ENCODE measurements around the gene GPR146. TPM values are rescaled to one million over a fixed set of nuclear protein-coding genes. Genes with fewer than 3 reads are reported as not detected.

GPR146 gene
- total RNA-seq, 1 donor from 2014 or later = 36.1 TPM

DNA sequence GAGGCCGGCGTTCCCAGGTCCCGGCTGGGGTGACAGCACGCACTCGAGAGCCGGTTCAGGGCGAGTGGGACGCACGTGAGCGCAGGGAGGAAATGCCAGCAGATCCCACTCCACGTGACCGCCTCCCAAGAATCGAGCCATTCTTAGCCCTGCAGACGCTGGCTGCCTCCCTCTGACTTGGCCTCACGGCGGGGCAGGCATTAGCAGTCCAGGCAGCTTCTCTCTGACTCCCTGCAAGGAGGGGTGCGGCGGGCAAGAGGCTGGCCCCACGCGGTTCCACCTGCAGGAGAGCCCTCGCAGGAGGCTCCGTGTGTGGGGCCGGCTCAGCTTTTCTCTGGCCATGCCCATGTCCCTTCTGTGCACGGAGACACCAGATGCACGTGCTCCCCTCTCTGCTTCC, 10.1 kb downstream of the GPR146 start:
- Histone ChIP-seq H3K9me3 (no peaks in the 10 kb centered on the region), H3K27me3 (no peaks in the 10 kb centered on the region), H3K27ac (peak overlapping the region; percentile 57), H3K4me1 (peaks cover 46% of the 10 kb centered on the region), H3K36me3 (no peaks in the 10 kb centered on the region), H3K4me3 (peak overlapping the region in 1 of 2 donors; percentile 21)
- intact Hi-C loops (cut with DNase I) = no loop called here
- TF ChIP-seq, protein P1, sequence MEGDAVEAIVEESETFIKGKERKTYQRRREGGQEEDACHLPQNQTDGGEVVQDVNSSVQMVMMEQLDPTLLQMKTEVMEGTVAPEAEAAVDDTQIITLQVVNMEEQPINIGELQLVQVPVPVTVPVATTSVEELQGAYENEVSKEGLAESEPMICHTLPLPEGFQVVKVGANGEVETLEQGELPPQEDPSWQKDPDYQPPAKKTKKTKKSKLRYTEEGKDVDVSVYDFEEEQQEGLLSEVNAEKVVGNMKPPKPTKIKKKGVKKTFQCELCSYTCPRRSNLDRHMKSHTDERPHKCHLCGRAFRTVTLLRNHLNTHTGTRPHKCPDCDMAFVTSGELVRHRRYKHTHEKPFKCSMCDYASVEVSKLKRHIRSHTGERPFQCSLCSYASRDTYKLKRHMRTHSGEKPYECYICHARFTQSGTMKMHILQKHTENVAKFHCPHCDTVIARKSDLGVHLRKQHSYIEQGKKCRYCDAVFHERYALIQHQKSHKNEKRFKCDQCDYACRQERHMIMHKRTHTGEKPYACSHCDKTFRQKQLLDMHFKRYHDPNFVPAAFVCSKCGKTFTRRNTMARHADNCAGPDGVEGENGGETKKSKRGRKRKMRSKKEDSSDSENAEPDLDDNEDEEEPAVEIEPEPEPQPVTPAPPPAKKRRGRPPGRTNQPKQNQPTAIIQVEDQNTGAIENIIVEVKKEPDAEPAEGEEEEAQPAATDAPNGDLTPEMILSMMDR (IDR thresholded peaks at IDR 0.05) = no peak
- no peak for TF ChIP-seq POLR2A (IDR thresholded peaks at IDR 0.05)
- no peak for TF ChIP-seq POLR2AphosphoS5 (IDR thresholded peaks at IDR 0.05; ENCODE audit: insufficient read depth in 1 of 2, low read depth in 1 of 2)
- no peak for DNase-seq (ENCODE audit: extremely low spot score in 2 of 2)

DNA sequence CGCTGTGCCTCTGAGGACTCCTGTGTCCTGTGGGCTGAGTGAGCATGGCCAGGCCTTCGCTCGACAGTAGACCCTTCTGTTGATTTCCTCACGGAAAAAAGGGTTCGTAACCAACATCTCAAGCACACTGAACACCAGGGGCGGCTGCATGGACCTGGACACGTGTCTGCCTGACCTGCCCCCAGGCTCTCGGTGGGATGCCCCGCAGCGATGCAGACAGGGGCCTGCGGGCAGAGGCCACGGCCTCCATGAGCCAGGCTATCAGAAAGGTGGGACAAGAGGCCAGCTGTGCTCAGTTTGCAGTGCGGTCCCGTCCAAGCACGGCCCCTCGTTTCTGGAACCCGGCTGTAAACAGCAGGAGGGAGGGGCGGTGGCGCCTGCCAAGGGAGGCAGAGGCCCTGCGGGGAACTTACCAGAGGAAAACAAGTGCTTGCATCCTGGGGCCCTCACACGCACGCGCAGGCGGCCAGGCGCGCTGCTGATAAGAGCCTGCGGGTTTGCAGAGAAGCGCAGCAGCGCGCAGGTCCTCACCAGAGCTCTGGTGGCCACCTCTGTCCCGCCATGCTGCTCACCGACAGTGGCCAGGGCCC, 10.6 kb downstream of the GPR146 start:
- H3K4me1 ChIP-seq = peaks cover 48% of the 10 kb centered on the region
- no peaks in the 10 kb centered on the region for H3K36me3 ChIP-seq
- DNase-seq (ENCODE audit: extremely low spot score in 2 of 2) = no peak
- intact Hi-C loops (cut with DNase I) = no loop called here
- peak overlapping the region; percentile 57 for H3K27ac ChIP-seq
- TF ChIP-seq, protein P1 (IDR thresholded peaks at IDR 0.05) = no peak
- TF ChIP-seq POLR2AphosphoS5 (IDR thresholded peaks at IDR 0.05; ENCODE audit: insufficient read depth in 1 of 2, low read depth in 1 of 2) = peak; percentile 13 to 36
- no peaks in the 10 kb centered on the region for H3K27me3 ChIP-seq
- peak overlapping the region; percentile 21 to 32 for H3K4me3 ChIP-seq
- no peaks in the 10 kb centered on the region for H3K9me3 ChIP-seq

DNA sequence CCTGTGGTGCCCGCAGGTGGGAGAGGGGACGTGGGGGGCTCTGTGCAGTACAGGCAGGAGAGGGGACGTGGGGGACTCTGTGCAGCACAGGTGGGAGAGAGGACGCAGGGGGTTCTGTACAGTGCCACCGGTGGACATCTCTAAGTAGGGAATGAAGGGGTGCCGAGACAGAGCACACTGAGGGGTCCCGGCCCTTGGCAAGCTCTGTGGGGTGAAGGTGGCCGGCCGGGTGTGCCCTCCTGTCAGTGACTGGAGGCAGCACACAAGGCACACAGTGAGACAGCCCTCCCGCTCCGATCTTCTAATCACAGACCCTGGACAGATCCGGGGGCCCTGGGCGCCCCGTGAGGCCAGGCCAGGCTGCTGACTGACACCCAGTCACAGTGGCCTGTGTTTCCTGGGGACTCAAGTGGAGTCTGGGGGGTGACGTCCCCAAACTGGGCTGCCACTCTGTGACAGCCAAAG, 11.2 kb downstream of the GPR146 start:
- Histone ChIP-seq H3K4me1 (peaks cover 52% of the 10 kb centered on the region), H3K27ac (peak overlapping the region; percentile 57), H3K36me3 (no peaks in the 10 kb centered on the region), H3K27me3 (no peaks in the 10 kb centered on the region), H3K9me3 (no peaks in the 10 kb centered on the region), H3K4me3 (peak overlapping the region; percentile 21 to 32)
- DNase-seq (ENCODE audit: extremely low spot score in 2 of 2) = no peak
- intact Hi-C loops (cut with DNase I) = no loop called here
- TF ChIP-seq POLR2AphosphoS5 (IDR thresholded peaks at IDR 0.05; ENCODE audit: insufficient read depth in 1 of 2, low read depth in 1 of 2) (no peak), POLR2A (IDR thresholded peaks at IDR 0.05) (no peak)

DNA sequence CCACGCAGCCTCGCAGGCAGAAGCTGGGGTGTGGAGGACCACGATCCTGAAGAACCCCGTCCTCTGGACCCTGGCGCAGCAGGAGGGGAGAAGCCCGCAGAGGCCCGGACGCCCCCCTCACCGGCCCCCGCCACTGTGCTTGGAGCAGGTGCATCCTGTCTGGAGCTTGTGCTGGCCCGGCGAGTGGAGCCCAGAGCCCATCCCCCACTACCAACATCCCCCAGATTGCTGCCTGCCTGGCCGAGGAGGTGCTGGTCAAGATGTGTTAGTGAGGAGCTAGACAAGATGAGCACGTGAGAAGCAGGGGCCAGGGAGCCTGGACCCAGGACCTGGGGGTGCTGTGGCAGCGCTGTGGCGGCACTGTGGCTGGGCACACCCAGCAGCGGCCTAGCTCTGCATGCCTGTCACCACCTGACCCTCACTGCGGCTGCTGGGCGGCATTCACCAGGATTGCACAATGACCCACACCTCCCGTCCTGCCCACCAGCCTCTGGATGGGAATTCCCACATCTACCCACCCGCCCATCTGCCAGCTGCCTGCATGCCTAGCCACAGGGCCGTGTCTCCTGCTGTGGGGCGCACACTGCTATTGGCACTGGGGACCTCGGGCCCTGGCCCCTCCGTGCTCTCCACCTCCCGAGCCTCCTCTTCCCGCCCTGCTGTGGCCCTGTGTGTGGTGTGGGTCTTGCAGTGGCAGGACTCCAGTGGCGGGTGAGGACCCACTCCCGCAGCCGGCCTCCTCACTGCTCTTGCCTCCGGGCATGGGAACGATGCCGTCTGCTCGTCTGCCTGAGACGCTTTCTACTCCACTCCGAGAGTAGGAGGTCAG, 11.8 kb downstream of the GPR146 start:
- H3K27me3 ChIP-seq = no peaks in the 10 kb centered on the region
- intact Hi-C loops (cut with DNase I) = no loop called here
- H3K9me3 ChIP-seq = no peaks in the 10 kb centered on the region
- no peaks in the 10 kb centered on the region for H3K36me3 ChIP-seq
- peak overlapping the region; percentile 21 to 32 for H3K4me3 ChIP-seq
- TF ChIP-seq POLR2AphosphoS5 (IDR thresholded peaks at IDR 0.05; ENCODE audit: insufficient read depth in 1 of 2, low read depth in 1 of 2) (no peak), POLR2A (IDR thresholded peaks at IDR 0.05) (no peak)
- TF ChIP-seq, protein P1 (IDR thresholded peaks at IDR 0.05) = no peak
- peaks cover 52% of the 10 kb centered on the region for H3K4me1 ChIP-seq
- peak overlapping the region; percentile 57 for H3K27ac ChIP-seq
- DNase-seq (ENCODE audit: extremely low spot score in 2 of 2) = no peak

DNA sequence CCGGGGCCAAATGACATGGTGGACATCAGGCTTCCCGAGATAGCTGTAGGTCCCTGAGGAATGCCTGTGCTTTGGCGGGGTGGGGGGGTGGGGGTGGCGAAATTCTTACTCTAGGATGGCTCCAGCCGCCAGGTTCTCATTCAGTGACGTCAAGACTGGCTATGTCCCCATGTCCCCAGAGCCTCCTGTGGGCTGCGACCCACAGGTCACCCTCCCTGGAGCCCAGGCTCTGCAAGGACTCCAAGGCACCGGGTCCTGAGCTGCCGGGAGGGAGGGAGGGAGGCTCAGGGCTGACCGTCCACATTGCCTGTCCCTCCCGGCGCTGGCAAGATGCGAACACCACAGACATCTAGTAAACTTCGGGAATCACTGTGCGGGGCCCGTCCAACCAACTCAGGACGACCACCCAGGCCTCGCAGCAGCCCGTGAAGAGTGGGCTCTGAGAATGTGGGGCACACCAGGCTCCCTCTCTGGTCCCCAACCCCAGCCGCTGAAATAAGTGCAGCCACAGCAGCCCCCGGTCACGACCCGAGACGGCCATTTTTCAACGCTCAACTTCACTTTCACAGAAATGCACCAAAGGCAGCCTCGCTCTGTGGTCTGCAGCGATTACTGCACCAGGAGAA, 12.6 kb downstream of the GPR146 start:
- Histone ChIP-seq H3K27ac (no peak overlapping the region), H3K4me1 (peaks cover 53% of the 10 kb centered on the region)

More for the DNA sequence above, 12.6 kb downstream of the GPR146 start:
- no peak for TF ChIP-seq POLR2AphosphoS5 (IDR thresholded peaks at IDR 0.05; ENCODE audit: insufficient read depth in 1 of 2, low read depth in 1 of 2)
- TF ChIP-seq POLR2A (IDR thresholded peaks at IDR 0.05) = no peak
- TF ChIP-seq, protein P1 (IDR thresholded peaks at IDR 0.05) = no peak
- intact Hi-C loops (cut with DNase I) = no loop called here
- Histone ChIP-seq H3K27me3 (no peaks in the 10 kb centered on the region), H3K36me3 (no peaks in the 10 kb centered on the region), H3K4me3 (no peak overlapping the region), H3K9me3 (no peaks in the 10 kb centered on the region)
- DNase-seq (ENCODE audit: extremely low spot score in 2 of 2) = no peak
